Adrenal gland (tissue), 12 donors: ENCODE data around the gene ZNF101. TPM values are rescaled to one million over a fixed set of nuclear protein-coding genes. Genes with fewer than 3 reads are reported as not detected.

ENCODE experiments used
- DNase-seq, 7 donors: peaks; one replicate each; pipeline ENCODE4 v3.0.0-alpha.2; 2019 to 2020
- H3K27ac ChIP-seq, 5 donors: fragments of 200-600 bp; sonication (generic) in 4 of 5; 1 replicate in 3 of 5; 2 replicates in 2 of 5; pipeline versions ENCODE4 v1.5.1 to v1.8.0; 2016 to 2020; ENCODE audit warnings: mild to moderate bottlenecking in 1 of 5
- H3K27me3 ChIP-seq: fragments of 200-600 bp; 2 replicates; pipeline ENCODE4 v1.8.0; 2021
- H3K36me3 ChIP-seq, 2 donors: fragments of 200-600 bp; replicated peaks in 1 of 2; 1 replicate in 1 of 2; 2 replicates in 1 of 2; pipeline versions ENCODE4 v1.5.1 to v1.8.0; 2018 to 2022
- H3K4me1 ChIP-seq, 2 donors: fragments of 200-600 bp; replicated peaks in 1 of 2; 1 replicate in 1 of 2; 2 replicates in 1 of 2; pipeline versions ENCODE4 v1.5.1 to v1.8.0; 2018 to 2021
- H3K4me3 ChIP-seq, 4 donors: fragments of 200-600 bp; sonication (generic) in 3 of 4; one replicate each; pipeline ENCODE4 v1.5.1; 2016 to 2018
- H3K9me3 ChIP-seq, 3 donors: fragments of 200-600 bp; sonication (generic) in 1 of 3; replicated peaks in 1 of 3; 1 replicate in 2 of 3; 2 replicates in 1 of 3; pipeline versions ENCODE4 v1.5.1 to v1.8.0; 2016 to 2021
- POLR2A ChIP-seq, 2 donors: fragments of 450-650 bp; IDR thresholded peaks; one replicate each; pipeline ENCODE4 v1.6.1; 2017; ENCODE audit warnings: antibody characterized with exemption in 2 of 2, mild to moderate bottlenecking in 2 of 2, moderate library complexity in 1 of 2
- WGBS, 4 donors: extraction: QIAGEN DNeasy Blood & Tissue Kit in 2 of 4; methylation state at CpG; one replicate each; pipeline versions ENCODE4 v1.1.5 to v1.1.7; 2013 to 2017; 5-methylcytosine and 5-hydroxymethylcytosine counted together
- intact Hi-C, 2 donors: fragments of 100-400 bp; cut with DNase I; formaldehyde crosslinking; loops; one replicate each; pipeline versions ENCODE4 v1.14.1 to v1.15.0; 2022 to 2023
- polyA plus RNA-seq, 3 donors: library from polyadenylated mRNA; stranded (reverse); fragments of 200-250 nt in 2 of 3; fragments of 350-450 nt in 1 of 3; fragmentation: Illumina TruSeq in 1 of 3; extraction: RNeasy Lipid Tissue Mini Kit (QIAGEN cat#74804) in 1 of 3; gene quantifications; one replicate each; pipeline ENCODE4 v1.2.3, GENCODE V29; 2013 to 2014
- total RNA-seq, 9 donors: library from RNA; depleted of rRNA in 4 of 9; stranded (reverse); fragments of >200 nt in 4 of 9; fragments of 120-200 nt in 1 of 9; fragmentation: NEBNext Ultra II Directional in 1 of 9; extraction: Animal tissue kit (Norgen Biotek cat#: 25700) in 1 of 9; gene quantifications; one replicate each; pipeline versions ENCODE4 v1.1.0 to v1.2.4, GENCODE V29; 2013 to 2023
- TF ChIP-seq, protein P1 (sequence below), 6 experiments: fragments of 450-650 bp in 4 of 6; fragments of 200-600 bp in 2 of 6; sonication (generic) in 1 of 6; IDR thresholded peaks; 1 replicate in 5 of 6; 2 replicates in 1 of 6; pipeline versions ENCODE4 v1.5.1 to v1.8.0; 2016 to 2021; ENCODE audit warnings: antibody characterized with exemption in 6 of 6, mild to moderate bottlenecking in 2 of 6, moderate library complexity in 1 of 6
- donor health status: healthy with polysubstance abuse.
- donor health status: Bipolar disorder and iron deficiency.
- donor health status: DM: yes; HTN: yes; CAD: no.
- donor health status: DM: no; HTN: no; CAD: no.
- donor health status: DM: no; HTN: no; CAD: no.
- donor health status: DM: yes; HTN: yes; CAD: no.

The ZNF101 gene
- total and polyA plus RNA-seq, 12 donors = 1.3 to 11.8 (median 6.3) TPM

DNA sequence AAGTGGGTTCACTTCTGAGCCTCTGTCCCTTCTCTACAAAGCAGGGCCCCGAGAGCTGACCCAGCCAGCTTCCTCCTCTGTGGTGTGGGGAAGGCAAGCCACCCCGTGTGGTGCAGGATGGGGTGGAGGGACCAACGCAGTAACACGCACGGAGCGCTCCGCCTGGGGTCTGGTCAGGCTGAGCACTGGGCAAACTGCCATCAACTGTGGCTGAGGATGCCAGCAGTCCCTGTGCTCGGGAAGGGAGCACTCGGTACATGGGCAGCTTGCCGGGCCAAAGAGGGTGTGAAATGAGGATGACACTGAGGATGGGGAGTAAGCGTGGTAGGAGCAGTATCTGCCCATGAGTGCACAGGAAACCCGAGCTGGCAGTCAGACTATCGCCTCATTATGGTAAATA lies 17.6 kb upstream of the ZNF101 start:
- whole genome bisulfite sequencing, 4 donors = 76 to 79% (median 78%) methylated on average over 7 to 13 of the region's 13 CpGs
- Histone ChIP-seq H3K4me1 (no peaks in the 10 kb centered on the region), H3K27me3 (no peaks in the 10 kb centered on the region), H3K9me3 (no peaks in the 10 kb centered on the region), H3K27ac (no peak overlapping the region), H3K4me3 (no peak overlapping the region), H3K36me3 (peaks cover 0 to 92% of the 10 kb centered on the region in 2 donors)
- peak in 1 of 7 donors; percentile 21 for DNase-seq
- intact Hi-C loops = no loop called here
- TF ChIP-seq, protein P1, sequence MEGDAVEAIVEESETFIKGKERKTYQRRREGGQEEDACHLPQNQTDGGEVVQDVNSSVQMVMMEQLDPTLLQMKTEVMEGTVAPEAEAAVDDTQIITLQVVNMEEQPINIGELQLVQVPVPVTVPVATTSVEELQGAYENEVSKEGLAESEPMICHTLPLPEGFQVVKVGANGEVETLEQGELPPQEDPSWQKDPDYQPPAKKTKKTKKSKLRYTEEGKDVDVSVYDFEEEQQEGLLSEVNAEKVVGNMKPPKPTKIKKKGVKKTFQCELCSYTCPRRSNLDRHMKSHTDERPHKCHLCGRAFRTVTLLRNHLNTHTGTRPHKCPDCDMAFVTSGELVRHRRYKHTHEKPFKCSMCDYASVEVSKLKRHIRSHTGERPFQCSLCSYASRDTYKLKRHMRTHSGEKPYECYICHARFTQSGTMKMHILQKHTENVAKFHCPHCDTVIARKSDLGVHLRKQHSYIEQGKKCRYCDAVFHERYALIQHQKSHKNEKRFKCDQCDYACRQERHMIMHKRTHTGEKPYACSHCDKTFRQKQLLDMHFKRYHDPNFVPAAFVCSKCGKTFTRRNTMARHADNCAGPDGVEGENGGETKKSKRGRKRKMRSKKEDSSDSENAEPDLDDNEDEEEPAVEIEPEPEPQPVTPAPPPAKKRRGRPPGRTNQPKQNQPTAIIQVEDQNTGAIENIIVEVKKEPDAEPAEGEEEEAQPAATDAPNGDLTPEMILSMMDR (IDR thresholded peaks at IDR 0.05) = no peak
- TF ChIP-seq POLR2A (IDR thresholded peaks at IDR 0.05) = no peak

DNA sequence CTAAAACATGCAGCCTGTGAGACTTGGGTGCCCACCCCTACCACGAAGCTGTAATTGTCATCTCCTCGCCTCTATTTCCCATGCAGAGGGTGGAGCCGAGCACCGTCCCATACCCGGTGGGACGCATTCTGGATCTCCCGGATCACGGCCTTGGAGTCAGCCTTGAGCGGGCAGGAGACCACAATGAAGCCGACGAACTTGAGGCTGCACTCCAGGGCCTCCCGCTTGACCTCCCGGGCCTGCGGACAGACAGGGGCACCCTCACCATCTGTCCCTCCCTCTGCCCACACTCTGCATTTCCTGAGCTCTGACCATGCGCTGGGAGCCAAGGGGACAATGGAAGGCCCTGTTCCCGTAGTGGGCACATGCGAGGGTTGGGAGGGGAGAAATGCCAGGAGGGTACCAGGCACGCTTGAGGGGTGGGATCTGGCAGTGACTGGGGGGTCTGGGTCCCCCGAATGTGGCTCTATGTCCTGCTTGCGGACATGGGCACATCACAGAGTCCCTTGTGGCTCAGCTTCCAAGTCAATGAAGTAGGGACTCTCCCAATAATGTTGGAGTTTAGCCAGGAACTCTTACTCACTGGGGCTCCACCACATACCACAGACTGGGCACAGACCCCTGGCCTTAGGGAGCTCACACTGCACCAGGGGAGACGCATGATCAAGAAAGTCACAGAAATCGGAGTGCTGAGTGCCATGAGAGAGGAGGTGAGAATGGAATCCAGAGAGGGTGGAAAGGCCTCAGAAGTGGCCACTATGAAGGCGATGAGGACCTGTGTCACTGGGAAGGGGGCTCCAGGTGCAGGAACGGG lies 15.9 kb upstream of the ZNF101 start:
- Histone ChIP-seq H3K9me3 (no peaks in the 10 kb centered on the region), H3K4me3 (no peak overlapping the region), H3K36me3 (peaks cover 0 to 92% of the 10 kb centered on the region in 2 donors), H3K27me3 (no peaks in the 10 kb centered on the region), H3K4me1 (no peaks in the 10 kb centered on the region), H3K27ac (no peak overlapping the region)
- TF ChIP-seq POLR2A (IDR thresholded peaks at IDR 0.05) = no peak
- TF ChIP-seq, protein P1 (IDR thresholded peaks at IDR 0.05) = no peak
- intact Hi-C loops = no loop called here
- DNase-seq = peak in 1 of 7 donors; percentile 11
- 82 to 90% (median 85%) methylated on average over 16 to 24 of the region's 24 CpGs for WGBS, 4 donors

DNA sequence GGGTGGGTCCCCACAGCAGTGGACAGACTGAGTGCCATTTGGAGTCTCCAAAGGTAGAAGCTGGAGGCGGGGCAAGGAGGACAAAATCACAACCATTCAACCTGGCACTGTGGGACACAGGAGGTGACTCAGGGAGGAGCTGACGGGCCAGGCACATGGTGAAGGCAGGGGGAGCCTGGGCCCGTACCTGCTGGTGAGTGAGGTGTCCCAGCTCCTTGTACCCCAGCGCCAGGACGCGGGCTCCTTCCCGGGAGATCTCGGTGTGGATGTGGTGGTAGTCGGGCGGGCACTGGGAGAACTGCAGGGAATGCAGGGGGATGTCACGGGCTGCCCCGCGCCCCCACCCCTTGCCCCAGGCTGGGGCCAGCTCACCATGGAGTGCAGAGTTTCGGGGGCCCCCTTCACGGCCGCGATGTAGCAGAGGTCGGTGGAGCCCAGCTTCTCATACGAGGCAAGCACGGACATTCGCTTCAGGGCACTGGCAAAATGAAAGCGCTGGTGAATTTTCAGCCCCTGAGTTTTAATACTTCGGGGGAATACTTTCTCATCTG lies 15.0 kb upstream of the ZNF101 start:
- H3K27ac ChIP-seq = no peak overlapping the region
- H3K27me3 ChIP-seq = no peaks in the 10 kb centered on the region
- no peak for TF ChIP-seq POLR2A (IDR thresholded peaks at IDR 0.05)
- TF ChIP-seq, protein P1 (IDR thresholded peaks at IDR 0.05) = no peak
- WGBS, 4 donors = 95 to 97% (median 96%) methylated on average over 18 to 23 of the region's 23 CpGs
- H3K36me3 ChIP-seq = peaks cover 0 to 100% of the 10 kb centered on the region in 2 donors
- H3K9me3 ChIP-seq = no peaks in the 10 kb centered on the region
- intact Hi-C loops = no loop called here
- no peak overlapping the region for H3K4me3 ChIP-seq
- H3K4me1 ChIP-seq = no peaks in the 10 kb centered on the region
- peak in 1 of 7 donors; percentile 13 for DNase-seq

DNA sequence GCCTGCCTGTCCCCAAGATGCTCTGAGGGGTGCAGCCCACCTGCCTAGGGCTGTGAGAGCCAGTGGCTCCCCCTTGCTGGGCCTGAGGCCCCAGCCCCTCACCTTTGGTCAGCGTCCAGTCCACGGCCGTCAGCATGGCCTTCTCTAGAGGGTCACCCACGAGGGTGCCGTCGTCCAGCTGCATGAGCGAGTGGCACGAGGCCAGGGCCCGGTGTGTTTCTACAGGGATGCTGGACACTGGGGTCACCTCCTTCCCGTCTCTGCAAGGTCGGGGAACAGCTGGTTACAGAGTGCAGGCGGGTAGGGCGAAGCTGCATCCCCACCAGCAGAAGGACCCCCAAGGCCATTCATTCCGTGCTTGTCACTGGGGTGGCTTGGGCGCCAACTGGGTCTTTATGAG lies 14.2 kb upstream of the ZNF101 start:
- intact Hi-C loops = no loop called here
- no peak for TF ChIP-seq POLR2A (IDR thresholded peaks at IDR 0.05)
- TF ChIP-seq, protein P1 (IDR thresholded peaks at IDR 0.05) = no peak
- peaks cover 0 to 100% of the 10 kb centered on the region in 2 donors for H3K36me3 ChIP-seq

More for the DNA sequence above, 14.2 kb upstream of the ZNF101 start:
- Histone ChIP-seq H3K9me3 (no peaks in the 10 kb centered on the region), H3K27ac (no peak overlapping the region), H3K4me1 (no peaks in the 10 kb centered on the region), H3K4me3 (no peak overlapping the region), H3K27me3 (no peaks in the 10 kb centered on the region)
- DNase-seq = peak in 1 of 7 donors; percentile 18
- WGBS, 4 donors = 76 to 89% (median 83%) methylated on average over 8 to 15 of the region's 15 CpGs
